Measurements from ENCODE around the gene HDAC4.

Gene HDAC4

DNA sequence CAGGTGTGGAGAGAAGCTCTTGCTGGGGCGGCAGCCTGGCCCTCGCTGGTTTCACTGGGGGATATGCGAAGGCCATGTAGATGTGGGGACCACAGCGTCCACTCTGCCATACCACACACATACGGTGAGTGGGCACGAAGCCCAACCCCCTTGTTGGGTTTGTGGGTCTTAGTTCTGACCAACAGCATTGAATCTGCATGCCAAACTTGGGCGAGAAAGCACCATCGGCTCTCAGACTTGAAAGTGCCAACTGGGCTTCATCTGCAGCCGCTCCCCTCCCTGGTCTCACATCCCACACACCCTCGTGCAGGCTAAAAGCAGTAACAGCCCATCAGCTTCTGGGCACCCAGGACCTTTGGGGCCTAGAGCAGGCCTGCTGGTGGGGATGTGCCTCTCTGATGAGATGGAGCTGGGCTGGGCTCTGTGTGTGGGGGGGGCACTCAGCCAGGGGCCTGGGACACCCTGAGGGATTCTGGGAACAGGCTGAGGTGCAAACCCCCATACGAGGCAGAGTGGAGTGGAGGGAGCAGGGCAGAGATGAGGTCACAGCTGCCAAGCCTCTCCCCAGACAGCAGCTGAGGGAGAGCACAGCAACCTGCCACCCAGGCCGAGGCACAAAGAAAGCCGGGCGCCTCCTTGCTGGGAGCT is 288.6 kb downstream of the HDAC4 start:
- DNase-seq, result no peak

DNA sequence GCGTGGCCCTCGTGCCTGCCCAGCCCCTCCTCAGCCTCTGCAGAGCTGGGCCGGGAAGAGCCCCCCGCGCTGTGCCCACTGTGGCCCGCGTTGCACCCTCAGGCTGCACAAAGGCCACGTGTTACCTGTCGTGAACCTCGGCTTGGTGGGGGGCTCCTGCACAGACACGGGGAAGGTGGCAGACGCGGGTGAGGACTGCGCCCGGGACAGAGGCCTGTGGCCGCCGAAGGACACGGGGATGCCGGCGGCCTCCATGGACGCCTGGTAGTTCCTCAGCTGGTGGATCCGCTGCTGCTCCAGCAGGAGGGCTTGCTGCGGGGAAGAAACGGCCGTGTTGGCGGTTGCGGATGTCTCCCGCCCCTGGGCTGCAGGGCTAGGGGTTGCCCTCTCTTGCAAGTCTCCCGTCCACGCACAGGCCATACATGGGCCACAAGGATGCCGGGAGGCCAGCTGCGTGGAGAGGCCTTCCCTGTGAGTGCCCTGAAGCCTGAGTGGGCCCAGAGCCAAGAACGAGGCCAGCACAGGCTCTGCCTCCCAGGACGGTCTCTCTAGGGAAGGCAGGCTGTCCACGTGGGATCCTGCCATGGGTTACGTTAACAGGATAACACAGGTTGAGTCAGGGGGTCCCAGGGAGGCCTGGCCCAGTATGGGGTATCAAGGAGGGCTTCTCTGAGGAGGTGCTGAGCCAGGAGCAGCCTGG is 289.3 kb downstream of the HDAC4 start:
- DNase-seq, result no peak

DNA sequence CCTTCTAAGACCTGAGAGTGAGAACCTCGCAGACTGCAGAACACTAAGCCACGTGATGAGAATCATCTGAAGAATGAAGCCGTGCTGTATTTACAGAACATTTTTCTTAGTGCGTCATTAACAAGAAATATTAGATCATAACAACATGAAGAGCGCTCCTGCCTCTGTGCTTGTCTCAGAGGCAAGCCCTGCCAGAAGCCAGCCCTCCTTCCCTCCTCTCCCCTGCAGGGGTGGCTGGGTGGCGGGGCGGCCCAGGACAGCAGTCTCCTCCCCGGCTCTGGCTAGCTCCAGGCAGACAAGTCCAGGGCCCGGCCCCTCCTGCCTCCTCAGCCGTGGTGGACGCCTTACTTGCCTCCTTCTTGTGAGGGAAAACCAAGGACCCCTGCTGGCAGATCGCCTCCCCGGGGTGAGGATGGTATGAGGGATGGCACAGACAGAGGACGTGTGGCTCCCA is 290.2 kb downstream of the HDAC4 start:
- no peak for DNase-seq

DNA sequence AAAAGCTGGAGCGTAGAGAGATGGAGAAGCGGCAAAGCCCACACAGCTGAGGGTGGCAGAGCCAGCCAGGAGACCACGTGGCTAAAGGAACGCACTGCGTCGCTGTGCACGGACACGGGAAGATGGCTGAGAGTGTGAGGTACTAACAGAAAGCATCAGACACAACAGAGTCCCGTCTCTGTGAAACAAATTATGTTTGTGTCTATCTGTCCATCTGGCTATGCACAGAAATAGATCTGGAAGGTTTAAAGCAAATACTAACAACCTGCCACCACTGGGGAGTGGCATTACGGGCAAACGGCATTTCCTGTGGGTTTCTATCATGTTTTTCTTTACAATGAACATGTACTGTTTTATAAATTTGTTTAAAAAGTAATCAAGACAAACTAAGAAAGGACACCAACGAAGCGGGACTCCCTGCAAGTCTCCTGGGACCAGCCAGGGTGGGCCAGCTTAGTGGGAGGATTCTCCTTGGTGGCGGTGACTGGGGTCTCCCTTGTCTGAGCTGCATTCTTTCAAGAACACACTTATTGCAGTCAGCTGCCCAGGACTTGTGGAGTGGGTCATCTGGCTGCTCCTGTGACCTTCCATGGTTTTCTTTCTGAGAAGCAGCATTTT is 290.8 kb downstream of the HDAC4 start:
- no peak for DNase-seq

DNA sequence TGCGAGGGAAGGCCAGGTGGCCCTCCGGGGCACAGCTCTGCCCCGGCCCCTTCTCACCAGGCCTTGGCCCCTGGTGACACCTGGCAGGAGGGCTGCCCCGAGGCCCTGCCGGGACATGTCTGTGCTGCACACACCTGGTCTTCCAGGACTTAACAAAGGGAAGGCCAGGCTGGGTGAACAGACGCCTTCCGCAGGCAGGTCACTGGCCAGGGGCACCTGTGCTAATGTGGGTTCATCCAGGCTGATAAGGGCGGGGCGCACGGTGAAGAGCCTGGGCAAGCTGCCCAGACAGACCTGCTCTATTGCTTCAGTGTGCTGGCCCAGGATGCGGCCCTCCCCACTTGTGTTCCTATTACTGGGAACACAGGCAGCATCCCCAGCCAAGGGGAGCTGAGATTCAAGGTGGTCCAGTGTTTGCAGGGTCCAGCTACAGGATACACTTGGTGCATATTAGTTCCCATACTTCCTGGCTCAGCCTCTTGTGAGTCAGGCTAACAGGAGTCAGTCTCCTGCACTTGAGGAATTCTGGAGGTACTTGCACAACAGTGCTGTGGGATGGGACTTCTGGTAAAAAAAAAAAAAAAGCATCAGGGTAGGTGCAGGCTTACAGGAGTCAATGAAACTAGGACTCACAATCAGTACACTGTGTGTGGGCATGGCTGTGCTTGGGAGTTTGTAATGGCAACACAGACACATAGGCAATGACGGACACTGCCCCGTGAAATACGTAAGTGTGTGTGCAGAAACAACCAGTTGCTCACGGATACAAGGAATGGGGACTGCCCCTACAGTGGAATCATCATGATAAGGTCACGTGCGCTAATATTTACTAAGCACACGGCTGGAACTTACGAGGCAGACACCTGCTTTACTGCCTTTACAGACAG is 291.5 kb downstream of the HDAC4 start:
- no peak for DNase-seq

DNA sequence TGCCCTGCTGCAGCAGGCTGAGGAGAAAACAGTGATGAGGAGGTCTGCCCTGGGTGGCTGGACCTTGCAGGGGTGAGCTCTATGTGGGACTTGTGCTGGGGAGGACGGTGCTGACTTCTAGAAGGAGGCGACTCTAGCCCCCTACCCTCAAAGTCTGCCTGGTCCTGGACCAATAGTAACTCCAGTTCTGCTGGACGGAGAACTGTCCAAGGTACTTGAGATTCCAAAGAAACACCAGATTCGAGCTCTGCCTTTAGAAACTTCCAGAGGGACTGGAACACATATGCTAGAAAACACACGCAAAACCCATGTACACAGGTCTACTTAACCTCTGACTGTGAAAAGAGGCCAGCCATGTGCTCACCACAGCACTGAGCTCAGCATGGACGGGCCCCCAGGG is 292.4 kb downstream of the HDAC4 start:
- DNase-seq, result no peak

DNA sequence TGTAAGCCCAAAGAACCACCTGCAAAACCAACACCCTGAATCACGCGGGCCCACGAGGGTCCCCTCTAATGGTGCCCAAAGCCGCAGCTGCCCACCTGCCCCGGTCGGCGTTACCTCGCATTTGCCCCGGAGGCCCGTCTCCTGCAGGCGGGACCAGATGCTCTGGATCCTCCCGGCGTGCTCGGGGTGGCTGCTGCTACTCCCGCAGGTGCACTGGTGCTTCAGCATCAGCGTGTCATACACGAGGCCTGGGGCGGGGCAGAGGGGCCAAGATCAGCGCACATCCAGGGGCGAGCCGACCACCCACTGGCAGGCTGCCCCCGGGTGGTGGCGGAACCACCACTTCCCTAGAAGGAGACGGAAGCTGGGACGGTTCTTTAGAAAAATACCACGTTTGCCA is 292.9 kb downstream of the HDAC4 start:
- no peak for DNase-seq

DNA sequence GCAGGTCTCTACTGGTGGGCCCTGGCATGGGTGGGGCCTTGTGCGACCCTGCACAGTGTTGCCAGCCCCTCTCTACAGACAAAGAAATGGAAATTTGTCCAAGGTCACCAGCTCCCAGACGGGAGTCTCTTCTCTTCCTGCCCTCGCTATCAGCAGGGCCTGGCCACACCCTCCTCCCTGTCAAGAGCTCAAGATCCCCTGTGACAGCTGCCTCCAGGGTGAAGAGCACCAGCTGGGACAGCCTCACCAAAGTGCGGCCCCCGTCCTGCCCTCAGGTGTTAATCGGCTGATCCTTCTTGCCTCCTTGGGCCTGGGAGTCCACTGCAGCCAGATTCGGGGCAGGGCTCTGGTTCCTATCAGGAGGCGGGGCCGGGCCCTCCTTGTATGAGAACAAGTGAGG is 293.9 kb downstream of the HDAC4 start:
- no peak for DNase-seq

DNA sequence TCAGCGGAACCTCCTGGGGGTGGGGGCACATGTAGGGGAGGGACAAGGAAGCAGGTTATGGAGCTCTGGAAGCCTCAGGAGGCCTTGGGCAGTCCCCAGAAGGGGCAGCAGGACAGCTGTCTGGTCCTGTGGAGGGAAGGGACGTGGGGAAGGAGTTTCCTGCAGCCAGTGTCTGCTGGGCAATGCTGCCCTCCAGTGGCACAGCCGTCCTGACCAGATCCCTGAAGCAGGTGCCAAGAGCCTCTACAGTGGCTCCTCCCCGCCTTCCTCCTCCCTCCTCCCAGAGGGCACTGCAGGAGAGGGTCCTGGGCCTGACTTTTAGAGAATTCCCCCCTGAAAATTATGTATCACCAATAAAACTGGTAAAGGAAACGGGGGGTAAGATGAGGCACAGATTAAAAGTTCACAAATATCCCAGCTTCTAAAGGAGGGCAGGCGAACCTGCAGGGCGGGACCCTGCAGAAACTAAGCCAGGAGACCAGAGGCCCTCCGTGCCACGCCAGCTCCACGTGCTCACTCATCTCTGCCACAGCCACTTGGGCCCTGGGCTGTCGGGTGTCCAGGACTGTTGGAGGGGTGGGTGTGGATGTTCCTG is 294.4 kb downstream of the HDAC4 start:
- DNase-seq, result no peak

DNA sequence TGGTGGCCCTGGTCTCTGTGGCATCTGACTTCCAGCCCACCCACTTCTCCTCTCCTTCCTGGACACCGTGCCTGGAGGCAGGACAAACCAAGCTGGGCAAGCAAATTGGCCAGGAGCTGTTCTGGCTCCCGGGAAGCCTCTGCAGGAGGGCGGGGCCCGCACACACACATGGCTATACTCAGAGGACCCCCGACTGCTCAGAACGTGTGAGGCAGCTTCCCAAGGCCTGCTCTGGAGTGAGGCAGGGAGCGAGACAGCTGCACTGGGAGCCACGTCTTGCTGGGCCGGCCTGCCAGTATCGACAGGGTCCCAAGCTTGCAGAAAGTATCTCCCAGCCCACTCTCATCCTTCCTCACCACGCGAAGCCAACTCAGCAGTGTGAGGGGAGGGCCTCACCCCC is 295.6 kb downstream of the HDAC4 start:
- DNase-seq, result no peak

DNA sequence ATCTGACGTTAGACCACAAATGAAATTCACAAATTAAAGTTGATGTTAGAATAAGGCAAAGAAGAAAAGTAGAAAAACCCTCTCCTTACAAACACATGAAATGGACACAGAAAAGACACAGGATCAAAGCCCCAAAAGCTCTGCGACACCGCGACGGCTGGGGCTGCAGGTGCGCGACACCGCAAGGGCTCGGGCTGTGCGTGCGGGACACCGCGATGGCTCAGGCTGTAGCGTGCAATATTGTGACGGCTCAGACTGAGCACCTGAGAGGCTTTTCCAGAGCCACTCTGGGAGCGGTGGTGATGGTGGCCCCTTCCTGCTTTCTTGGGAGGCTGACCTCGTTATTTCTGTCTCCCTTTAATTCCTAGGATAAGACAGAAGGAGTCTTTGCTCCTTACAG is 296.0 kb downstream of the HDAC4 start:
- no peak for DNase-seq

DNA sequence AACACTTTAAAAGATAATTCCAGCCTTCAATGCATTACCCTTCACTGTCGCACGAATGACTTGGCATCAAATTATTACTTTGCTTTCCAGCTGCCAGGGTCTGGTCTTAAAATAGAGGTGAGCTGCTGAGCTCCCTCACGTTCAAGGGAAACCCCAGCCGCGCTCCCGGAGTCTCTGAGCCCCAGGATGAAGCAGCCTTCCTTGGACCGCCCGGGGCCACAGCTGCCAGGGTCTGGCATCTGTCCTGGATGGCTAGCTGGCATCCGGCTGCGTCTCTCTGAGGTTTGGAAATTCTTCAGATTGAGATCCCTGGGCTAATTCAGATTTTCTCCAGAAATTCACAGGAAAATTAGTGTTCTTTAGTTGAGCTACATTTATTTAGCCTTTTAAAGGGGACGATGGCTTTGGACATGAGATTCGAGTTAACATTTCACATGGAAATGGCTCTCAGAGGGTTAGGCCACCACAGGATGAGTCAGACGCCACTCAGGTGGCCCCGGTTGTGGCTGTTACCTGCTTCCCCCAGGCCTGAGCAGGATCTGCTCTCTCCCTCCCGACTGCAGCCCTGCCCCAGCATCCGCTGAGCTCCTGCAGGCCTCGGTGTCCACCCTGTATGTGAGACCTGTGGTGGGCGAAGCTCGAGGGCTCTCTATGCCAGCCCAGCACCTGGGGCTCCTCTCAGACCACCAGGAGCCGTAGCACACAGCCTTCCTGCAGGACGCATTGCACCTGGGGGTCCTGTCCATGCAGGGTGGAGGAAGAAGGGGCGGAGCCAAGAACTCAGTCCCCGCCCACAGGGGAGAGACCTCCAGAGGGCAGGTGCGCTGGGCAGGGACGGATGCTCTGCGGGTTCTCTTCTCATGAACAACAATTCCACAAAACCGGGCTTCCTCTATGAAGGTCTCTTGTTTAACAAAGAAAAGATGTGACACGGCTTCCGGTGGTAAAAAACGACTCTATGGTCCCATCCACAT is 297.4 kb downstream of the HDAC4 start:
- no peak for DNase-seq

DNA sequence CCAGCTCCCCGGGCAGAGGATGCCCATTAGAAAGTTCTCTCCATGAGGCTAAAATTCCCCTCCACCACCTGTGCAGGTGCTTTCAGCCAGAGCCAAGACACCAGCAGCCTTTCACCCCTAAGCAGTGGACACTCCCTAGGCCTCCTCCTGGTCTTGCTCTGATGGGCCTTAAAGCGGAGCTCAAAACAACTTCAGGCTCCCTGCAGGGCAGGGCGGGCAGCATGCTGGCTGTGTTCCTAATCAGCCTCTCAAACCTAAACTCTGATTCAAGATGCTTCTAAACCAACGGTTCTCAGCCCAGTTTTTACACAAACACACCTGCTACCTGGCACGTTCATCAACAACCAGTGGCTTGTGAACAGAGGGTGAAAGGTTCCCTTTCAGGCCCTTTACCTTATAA is 298.6 kb downstream of the HDAC4 start:
- DNase-seq, result no peak

DNA sequence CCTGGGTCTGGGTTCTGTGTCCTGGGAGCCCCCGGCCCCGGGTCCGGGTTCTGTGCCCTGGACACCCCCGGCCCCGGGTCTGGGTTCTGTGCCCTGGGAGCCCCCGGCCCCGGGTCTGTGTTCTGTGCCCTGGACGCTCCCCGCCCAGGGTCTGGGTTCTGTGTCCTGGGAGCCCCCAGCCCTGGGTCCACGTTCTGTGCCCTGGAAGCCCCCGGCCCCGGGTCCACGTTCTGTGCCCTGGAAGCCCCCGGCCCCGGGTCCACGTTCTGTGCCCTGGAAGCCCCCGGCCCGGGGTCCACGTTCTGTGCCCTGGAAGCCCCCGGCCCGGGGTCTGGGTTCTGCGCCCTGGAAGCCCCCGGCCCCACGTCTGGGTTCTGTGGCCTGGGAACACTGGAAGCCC is 299.0 kb downstream of the HDAC4 start:
- no peak for DNase-seq

DNA sequence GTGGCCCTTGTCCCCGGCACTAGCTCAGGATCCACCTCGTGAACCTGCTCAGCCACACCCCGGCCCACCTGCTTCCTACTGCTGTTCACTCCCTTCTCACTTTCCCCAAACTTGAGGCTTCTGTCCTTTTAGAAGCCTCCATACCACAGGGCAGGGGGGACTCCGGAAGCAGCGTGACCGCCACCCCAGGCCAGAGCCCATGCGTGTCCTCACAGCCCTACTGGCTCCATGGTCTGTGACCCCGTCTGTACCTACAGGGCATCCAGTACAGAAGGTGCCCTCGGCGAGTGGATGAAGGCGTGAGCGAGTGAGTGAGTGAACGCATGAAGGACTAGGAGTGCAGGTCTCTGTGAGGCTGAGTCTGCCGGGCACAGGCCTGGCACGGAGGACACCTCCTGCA is 299.7 kb downstream of the HDAC4 start:
- no peak for DNase-seq

DNA sequence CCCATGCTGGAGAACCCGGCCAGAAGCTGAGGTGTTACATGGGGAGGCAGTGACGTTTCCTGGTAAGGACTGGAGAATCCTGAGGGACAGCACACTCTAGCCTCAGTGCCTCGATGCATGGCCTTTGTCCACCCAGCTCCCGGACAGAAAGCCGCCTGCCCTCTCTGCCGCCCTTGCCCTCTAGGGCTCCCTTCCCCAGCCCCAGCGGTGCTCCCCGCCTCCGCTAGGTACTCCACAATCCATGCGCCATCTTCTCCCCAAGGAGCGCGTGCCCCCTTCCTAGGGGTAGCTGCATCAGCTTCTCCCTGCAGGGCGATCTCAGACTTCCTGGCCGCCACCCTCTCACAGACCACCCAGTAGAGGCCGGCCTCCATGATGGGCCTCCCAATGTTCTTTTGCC is 301.3 kb downstream of the HDAC4 start:
- DNase-seq, result no peak

DNA sequence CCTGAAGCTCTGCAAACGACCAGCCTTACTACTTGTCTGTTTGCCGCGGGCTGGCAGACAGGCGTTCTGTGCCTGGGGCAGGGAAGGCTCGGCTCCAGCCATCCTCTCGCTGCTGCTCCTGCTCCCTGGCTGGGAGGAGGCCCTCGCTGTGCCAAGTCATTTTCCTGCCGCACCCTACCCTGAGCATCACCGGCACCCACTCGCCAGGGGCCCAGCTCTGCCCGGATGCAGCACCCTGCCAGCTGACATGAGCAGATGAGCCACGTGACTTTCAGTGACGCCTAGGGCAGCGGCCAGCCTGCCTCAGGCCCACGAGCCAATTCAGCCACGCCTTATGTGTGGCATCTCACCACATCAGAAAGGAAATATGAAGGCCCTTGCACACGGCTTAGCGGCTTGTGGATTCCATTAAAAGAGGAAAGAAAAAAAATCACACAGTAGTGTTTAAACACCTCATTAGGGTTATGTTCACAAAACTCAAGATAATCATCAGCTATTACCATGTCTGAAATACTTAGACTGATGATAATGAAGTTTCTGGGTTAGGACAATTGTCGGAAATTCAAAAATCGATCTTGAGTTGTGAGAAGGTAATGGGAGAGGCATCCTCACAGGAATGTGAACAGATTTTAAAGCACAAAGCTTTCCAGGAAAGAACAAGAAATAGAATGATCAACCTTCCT is 302.4 kb downstream of the HDAC4 start:
- DNase-seq, result no peak

DNA sequence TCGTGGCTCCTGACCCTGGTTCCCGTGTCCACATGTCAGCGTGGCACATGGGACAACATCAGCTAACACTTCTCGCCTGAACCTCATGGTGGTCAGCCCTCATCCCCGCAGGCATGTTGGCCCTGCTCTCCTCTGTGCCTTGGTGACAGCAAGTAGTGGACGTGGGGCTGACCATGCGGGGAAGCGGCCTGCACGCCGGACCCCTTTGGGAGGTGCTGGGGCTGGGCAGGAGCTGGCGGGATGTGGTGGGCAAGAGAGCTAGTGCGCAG is 303.5 kb downstream of the HDAC4 start:
- DNase-seq, result no peak

DNA sequence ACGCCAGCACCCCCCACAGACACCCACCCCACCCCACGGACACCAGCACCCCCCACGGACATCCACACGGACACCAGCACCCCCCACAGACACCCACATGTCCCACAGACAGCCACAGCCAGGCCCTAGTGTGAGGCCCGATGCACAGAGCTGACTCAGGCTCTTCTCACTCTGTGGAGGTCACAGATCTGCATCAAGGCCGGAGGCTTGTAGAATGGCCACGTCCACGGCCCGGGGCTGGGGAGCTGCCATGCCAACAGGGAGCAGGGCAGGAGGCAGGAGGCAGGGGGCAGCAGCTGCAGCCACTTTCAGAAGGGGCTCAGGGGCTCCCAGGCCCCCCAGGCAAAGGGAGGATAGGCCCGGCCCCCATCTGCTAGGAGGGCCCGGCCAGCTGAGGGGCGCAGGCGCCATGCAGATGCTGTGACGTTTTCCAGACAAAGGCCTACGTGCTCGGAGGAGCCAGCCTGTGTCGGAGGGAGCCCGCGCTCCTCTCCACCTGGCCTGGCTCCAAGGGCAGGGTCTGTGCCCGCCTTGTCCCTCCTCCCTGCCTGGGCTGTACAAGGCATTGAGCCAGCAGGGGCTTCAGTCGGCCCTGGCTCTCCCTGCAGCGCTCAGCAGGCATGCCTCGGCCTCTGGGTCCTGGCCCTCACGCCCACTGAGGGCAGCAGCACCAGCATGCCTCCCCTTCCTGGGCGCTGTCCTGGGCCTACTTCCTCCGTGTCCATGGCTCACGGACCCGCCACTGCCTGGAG is 304.0 kb downstream of the HDAC4 start:
- no peak for DNase-seq

DNA sequence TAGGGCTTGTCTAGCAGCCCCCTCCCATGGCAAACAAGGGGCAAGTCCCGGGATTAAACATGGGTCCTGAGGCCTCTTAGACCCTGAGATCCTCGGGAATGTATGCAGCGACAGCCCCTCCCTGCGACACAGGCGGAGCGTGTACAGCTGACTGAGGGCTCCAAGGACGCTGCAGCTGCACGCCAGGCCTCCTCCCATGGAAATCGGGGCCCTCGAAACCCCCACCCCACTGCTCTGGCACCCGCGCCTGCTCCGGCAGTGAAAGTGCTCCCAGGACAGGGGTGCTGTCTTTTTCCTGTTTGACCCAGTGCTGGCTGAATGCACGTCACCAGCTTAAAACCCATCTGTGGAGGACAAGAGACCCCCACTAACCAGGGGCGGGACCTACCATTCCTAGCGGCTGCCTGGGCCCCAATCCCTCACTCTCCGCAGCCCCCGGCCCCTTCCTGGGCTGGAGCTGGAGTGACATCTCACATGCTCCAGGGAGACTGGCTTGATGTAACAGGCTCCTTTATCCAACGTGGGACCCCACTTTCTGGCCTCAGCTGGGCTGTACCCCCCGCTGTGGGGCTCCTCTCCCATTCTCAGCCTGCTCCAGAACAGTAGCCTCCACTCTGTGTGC is 305.2 kb downstream of the HDAC4 start:
- DNase-seq, result no peak
